ENCODE results near the gene SERPINI2. TPM values are rescaled to one million over a fixed set of nuclear protein-coding genes. Genes with fewer than 3 reads are reported as not detected.

SERPINI2 gene
- total RNA-seq, 1 experiment from 2014 or later, result 0.22 TPM

DNA sequence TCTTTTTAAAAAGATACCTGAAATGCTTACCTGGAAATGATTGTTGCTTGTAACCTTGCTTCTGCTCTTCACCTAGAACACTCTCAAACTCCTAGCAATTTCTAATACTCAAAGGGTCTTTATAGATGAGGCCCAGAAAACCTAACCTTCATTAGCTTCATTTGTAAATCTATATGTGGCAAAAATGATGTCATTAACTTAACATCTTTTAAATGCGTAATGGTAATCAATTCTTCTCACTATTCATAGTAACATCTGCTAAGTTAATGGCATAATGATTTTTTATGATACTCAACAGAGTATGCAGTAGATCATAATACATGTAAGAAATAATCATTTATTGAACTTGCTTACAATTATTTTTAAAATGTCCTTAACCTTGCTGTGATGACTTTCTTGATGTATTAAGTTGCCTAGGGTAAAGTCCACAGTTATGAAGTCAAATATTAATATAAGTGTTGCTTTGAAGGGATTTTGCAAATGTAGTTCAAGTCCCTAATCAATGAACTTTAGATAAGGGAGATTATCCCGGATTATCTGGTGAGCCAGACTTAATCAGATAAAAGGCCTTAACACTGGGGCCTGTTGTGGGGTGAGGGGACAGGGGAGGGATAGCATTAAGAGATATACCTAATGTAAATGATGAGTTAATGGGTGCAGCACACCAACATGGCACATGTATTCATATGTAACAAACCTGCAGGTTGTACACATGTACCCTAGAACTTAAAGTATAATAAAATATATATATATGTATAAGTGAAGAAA is 10.1 kb upstream of the SERPINI2 start:
- DNase-seq, result no peak
- Histone ChIP-seq H3K27ac (ENCODE audit: insufficient read length, low read depth, low read length) (no peak overlapping the region), H2AK5ac (ENCODE audit: insufficient read length, low read length) (no peak overlapping the region), H2AFZ (ENCODE audit: low read length) (no peak overlapping the region), H4K20me1 (ENCODE audit: control insufficient read depth, insufficient read depth, insufficient read length) (no peaks in the 10 kb centered on the region), H3K14ac (ENCODE audit: insufficient read depth, low read length) (no peak overlapping the region), H3K23ac (ENCODE audit: insufficient read length, low read depth, low read length) (no peak overlapping the region), H4K8ac (replicated peaks; ENCODE audit: insufficient read length, low read depth, low read length) (no peak overlapping the region), H3K23me2 (ENCODE audit: insufficient read length, low read depth, low read length, poor library complexity, severe bottlenecking) (no peaks in the 10 kb centered on the region), H3K9me3 (ENCODE audit: control insufficient read depth, low read depth, low read length) (no peaks in the 10 kb centered on the region), H2BK12ac (ENCODE audit: insufficient read length, low read depth, low read length) (no peak overlapping the region), H3K79me1 (ENCODE audit: insufficient read depth, low read depth, low read length, poor library complexity, severe bottlenecking) (no peaks in the 10 kb centered on the region), H4K91ac (ENCODE audit: insufficient read length, low read depth, low read length) (no peak overlapping the region), H3K4ac (ENCODE audit: low read depth, low read length) (no peak overlapping the region), H2BK20ac (ENCODE audit: low read depth, low read length, poor library complexity, severe bottlenecking) (no peak overlapping the region), H3K18ac (ENCODE audit: insufficient read length, low read depth, low read length) (no peak overlapping the region), H3K9ac (ENCODE audit: extremely low read depth, insufficient read length, low read length) (no peak overlapping the region), H2BK5ac (ENCODE audit: insufficient read length, low read length) (no peak overlapping the region), H2BK15ac (ENCODE audit: low read depth, low read length) (no peak overlapping the region), H2BK120ac (ENCODE audit: low read depth, low read length, poor library complexity, severe bottlenecking) (no peak overlapping the region), H3K79me2 (ENCODE audit: insufficient read depth, low read length) (no peaks in the 10 kb centered on the region), H3K27me3 (ENCODE audit: insufficient read depth, low read length) (no peaks in the 10 kb centered on the region), H3K4me2 (ENCODE audit: insufficient read depth, insufficient read length, low read length) (no peak overlapping the region), H4K5ac (ENCODE audit: insufficient read length, low read depth, low read length) (no peak overlapping the region), H3K56ac (ENCODE audit: insufficient read length, low read depth, low read length) (no peak overlapping the region), H3T11ph (ENCODE audit: low read length) (no peak overlapping the region), H3K4me1 (ENCODE audit: insufficient read depth, low read length) (no peaks in the 10 kb centered on the region)
- H3K36me3 Mint-ChIP-seq (ENCODE audit: insufficient read depth in 1 of 3, low read depth in 3 of 3), result no peaks in the 10 kb centered on the region
- H3K9me3 Mint-ChIP-seq, result no peaks in the 10 kb centered on the region; a peak in 1 of 5 replicates
- H3K27ac Mint-ChIP-seq, result no peak overlapping the region
- no CpG with 5 or more reads among the region's 2 CpGs for WGBS (ENCODE audit: extremely low coverage, insufficient read length, low lambda C conversion rate)
- no peak overlapping the region for H3K4me3 Mint-ChIP-seq
- no peaks in the 10 kb centered on the region for H3K4me1 Mint-ChIP-seq
- no peaks in the 10 kb centered on the region for H3K27me3 Mint-ChIP-seq (ENCODE audit: low read depth)
- TF ChIP-seq, protein P1, sequence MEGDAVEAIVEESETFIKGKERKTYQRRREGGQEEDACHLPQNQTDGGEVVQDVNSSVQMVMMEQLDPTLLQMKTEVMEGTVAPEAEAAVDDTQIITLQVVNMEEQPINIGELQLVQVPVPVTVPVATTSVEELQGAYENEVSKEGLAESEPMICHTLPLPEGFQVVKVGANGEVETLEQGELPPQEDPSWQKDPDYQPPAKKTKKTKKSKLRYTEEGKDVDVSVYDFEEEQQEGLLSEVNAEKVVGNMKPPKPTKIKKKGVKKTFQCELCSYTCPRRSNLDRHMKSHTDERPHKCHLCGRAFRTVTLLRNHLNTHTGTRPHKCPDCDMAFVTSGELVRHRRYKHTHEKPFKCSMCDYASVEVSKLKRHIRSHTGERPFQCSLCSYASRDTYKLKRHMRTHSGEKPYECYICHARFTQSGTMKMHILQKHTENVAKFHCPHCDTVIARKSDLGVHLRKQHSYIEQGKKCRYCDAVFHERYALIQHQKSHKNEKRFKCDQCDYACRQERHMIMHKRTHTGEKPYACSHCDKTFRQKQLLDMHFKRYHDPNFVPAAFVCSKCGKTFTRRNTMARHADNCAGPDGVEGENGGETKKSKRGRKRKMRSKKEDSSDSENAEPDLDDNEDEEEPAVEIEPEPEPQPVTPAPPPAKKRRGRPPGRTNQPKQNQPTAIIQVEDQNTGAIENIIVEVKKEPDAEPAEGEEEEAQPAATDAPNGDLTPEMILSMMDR (conservative IDR thresholded peaks at IDR 0.05), result no peak
